IPS-15b (cell line): Measurements from ENCODE around the gene MAPK1.
"Not testable (repeated sequence)": the region's sequence is repeated elsewhere in the genome, so short reads cannot be mapped to it uniquely, and the experiment has no call there.

ENCODE experiments used
- H3K27me3 ChIP-seq: one replicate; pipeline ENCODE4 v1.6.1; 2013; ENCODE audit warnings: low read length; ENCODE audit not compliant: control insufficient read depth, insufficient read depth
- H3K36me3 ChIP-seq: one replicate; pipeline ENCODE4 v1.6.1; 2013; ENCODE audit warnings: low read length; ENCODE audit not compliant: control insufficient read depth, insufficient read depth
- H3K4me1 ChIP-seq: one replicate; pipeline ENCODE4 v1.6.1; 2013; ENCODE audit warnings: mild to moderate bottlenecking, low read length; ENCODE audit not compliant: control insufficient read depth, insufficient read depth
- H3K4me3 ChIP-seq: one replicate; pipeline ENCODE4 v1.5.1; 2013; ENCODE audit warnings: low read depth, low read length
- H3K9ac ChIP-seq: one replicate; pipeline ENCODE4 v1.6.1; 2013; ENCODE audit warnings: low read depth, mild to moderate bottlenecking, low read length
- H3K9me3 ChIP-seq: one replicate; pipeline ENCODE4 v1.6.1; 2013; ENCODE audit warnings: mild to moderate bottlenecking, low read length; ENCODE audit not compliant: control insufficient read depth, insufficient read depth

Gene MAPK1

DNA sequence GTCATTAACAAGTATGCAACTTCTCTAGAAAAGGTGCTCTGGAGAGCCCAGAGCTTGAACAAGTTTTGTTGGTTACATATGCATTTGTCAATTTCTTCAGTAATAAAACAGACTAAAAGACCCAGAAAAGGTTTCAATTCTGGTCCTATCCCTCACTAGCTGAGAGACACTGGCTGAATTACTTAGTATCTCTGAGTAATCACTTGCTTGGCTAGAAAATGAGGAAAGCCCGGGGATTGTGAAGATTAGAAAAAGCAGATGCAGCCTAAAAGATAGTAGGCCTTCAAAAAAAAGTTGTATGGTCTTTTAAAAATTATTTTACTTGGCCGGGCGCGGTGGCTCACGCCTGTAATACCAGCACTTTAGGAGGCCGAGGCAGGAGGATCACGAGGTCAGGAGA, 41.2 kb downstream of the MAPK1 start:
- H3K36me3 ChIP-seq: no peaks in the 10 kb centered on the region

DNA sequence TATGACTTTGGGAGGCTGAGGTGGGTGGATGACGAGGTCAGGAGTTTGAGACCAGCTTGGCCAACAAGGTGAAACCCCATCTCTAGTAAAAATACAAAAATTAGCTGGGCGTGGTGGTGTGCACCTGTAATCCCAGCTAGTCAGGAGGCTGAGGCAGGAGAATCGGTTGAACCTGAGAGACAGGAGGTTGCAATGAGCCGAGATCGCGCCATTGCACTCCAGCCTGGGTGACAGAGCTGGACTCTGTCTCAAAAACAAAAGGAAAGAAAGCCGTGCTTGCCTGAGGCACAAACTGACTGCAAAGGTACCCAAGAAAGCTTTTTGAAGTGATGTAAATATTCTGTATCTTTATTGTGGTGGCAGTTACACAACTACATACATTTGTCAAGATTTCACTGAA, 42.5 kb downstream of the MAPK1 start:
- H3K9me3 ChIP-seq, H3K36me3 ChIP-seq, H3K9ac ChIP-seq, H3K27me3 ChIP-seq, H3K4me1 ChIP-seq, H3K4me3 ChIP-seq: not testable (repeated sequence)

More for the DNA sequence above, 41.2 kb downstream of the MAPK1 start:
- Histone ChIP-seq H3K4me1 (peaks cover 3% of the 10 kb centered on the region), H3K27me3 (no peaks in the 10 kb centered on the region), H3K4me3 (no peak overlapping the region), H3K9me3 (no peaks in the 10 kb centered on the region), H3K9ac (no peak overlapping the region)

DNA sequence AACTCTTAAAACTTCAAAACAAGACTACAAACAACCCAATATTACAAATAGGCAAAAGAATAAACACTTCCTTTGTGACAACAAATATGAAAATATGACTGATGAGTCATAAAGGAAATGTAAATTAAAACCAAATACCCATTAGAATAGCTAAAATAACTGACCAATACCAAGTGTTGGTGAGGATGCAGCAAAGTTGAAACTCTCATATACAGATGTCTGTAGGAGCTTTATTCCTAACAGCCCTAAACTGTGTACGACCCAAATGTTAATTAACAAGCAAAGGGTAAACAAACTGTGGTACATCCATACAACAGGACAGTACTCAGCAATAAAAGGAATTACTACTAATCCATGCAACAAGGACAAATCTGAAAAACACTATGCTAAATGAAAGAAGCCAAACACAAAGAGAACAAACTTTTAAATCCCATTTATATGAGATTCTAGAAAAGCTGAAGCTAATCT, 43.0 kb downstream of the MAPK1 start:
- H3K36me3 ChIP-seq: no peaks in the 10 kb centered on the region
- H3K4me1 ChIP-seq: peaks cover 3% of the 10 kb centered on the region
- no peak overlapping the region for H3K4me3 ChIP-seq
- H3K9ac ChIP-seq: no peak overlapping the region
- H3K9me3 ChIP-seq: no peaks in the 10 kb centered on the region
- no peaks in the 10 kb centered on the region for H3K27me3 ChIP-seq

DNA sequence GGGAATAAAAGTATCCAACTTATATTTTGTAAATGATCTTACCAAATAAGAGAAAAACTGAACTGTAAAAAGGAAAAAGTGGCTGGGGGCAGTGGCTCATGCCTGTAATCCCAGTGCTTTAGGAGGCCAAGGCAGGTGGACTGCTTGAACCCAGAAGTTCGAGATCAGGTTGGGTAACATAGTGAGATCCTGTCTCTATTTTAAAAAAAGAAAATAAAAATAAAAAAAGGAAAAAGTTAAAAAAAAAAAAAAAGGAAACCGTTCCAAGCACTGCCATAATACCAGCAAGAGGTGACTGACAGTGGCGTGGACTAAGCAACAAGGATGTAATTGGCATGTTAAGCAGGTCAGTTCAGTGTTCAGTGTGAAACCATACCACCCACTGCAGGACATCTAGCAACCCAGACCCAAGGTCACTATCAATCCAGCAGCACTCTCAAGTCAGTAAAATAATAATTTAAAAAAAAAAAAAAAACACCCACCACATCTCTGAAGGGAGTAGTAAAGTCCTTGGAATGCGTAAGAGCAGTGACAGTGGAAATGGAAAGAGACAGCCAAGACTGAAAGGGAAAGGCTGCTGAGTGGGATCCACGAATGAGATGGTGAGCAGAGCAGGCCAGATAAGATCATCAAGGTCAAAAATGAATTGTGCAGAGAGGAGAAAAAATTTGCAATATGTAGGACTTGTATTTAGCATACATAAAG, 43.6 kb downstream of the MAPK1 start:
- no peaks in the 10 kb centered on the region for H3K36me3 ChIP-seq
- no peak overlapping the region for H3K4me3 ChIP-seq
- H3K9me3 ChIP-seq: no peaks in the 10 kb centered on the region
- peaks cover 8% of the 10 kb centered on the region for H3K4me1 ChIP-seq
- no peaks in the 10 kb centered on the region for H3K27me3 ChIP-seq
- no peak overlapping the region for H3K9ac ChIP-seq

DNA sequence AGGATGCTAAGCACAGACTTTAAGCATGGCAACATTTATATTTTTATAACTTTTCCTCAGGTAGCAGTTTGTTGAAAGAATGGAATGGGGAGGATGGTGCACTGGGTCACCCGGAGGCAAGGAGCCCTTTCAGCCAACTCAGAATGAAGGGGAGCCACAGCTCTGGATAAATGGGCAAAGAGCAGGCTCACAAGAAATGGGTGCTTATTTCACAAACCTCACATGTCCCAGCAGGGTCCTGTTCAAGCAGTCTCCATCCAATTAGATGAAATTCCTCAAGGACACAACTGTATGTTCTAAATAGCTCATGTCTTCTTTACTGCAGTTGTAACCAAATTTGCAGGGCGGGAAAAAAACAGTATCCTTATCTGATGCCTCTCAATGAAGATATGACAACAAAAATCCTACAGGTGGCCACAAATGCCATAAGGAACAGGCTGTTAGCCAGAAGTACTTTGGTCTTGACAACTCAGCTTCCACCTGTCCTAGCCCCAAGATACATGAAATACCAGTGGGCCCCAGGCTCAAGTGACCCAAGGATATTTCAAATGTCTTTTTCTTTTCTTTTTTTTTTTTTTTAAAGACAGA, 48.2 kb downstream of the MAPK1 start:
- H3K4me3 ChIP-seq: no peak overlapping the region
- H3K4me1 ChIP-seq: peaks cover 8% of the 10 kb centered on the region
- no peaks in the 10 kb centered on the region for H3K36me3 ChIP-seq
- no peaks in the 10 kb centered on the region for H3K27me3 ChIP-seq
- H3K9me3 ChIP-seq: no peaks in the 10 kb centered on the region
- no peak overlapping the region for H3K9ac ChIP-seq

DNA sequence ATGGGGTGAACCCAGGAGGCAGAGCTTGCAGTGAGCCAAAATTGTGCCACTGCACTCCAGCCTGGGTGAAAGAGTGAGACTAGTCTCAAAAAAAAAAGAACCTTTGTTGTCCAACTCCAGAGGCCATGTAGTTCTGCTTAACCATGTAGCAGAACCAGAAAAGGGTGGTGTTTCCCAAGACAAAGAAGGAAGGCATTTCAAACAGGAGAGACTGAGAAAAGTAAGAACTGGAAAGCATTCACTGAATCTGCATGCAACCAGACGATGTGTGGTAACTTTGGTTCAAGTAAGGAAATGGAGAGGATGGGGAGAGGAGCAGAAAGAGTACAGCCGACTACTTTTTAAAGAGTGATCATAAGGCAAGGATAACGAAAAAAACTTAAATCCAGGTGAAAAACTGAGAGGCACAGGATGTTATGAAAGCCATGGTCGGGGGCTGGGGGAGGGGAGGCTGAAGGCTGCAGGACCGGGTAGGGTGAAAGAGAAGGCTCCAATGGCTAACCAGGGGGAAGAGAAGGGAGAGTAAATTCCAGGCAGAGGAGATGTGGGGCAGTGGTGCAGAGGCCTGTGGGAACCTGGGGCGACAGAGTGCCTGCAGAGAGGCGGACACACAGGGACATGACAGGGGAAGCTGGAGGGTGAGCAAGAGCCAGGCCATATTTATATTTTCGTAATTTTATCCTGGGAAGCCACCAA, 48.8 kb downstream of the MAPK1 start:
- Histone ChIP-seq H3K9ac (no peak overlapping the region), H3K36me3 (no peaks in the 10 kb centered on the region), H3K4me3 (no peak overlapping the region), H3K9me3 (no peaks in the 10 kb centered on the region), H3K27me3 (no peaks in the 10 kb centered on the region), H3K4me1 (peaks cover 8% of the 10 kb centered on the region)

DNA sequence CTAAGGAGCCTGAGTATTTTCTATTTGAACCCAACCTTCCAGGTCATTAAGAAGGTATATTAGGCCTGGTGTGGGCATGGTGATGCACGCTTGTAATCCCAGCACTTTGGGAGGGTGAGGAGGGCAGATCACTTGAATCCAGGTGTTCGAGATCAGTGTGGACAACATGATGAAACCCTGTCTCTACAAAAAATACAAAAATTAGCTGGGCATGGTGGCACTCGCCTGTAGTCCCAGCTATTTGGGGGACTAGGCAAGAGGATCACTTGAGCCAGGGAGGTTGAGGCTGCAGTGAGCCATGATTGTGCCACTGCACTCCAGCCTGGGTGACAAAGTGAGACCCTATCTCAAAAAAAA, 50.0 kb downstream of the MAPK1 start:
- H3K36me3 ChIP-seq, H3K4me3 ChIP-seq, H3K4me1 ChIP-seq, H3K9ac ChIP-seq, H3K27me3 ChIP-seq, H3K9me3 ChIP-seq: not testable (repeated sequence)

DNA sequence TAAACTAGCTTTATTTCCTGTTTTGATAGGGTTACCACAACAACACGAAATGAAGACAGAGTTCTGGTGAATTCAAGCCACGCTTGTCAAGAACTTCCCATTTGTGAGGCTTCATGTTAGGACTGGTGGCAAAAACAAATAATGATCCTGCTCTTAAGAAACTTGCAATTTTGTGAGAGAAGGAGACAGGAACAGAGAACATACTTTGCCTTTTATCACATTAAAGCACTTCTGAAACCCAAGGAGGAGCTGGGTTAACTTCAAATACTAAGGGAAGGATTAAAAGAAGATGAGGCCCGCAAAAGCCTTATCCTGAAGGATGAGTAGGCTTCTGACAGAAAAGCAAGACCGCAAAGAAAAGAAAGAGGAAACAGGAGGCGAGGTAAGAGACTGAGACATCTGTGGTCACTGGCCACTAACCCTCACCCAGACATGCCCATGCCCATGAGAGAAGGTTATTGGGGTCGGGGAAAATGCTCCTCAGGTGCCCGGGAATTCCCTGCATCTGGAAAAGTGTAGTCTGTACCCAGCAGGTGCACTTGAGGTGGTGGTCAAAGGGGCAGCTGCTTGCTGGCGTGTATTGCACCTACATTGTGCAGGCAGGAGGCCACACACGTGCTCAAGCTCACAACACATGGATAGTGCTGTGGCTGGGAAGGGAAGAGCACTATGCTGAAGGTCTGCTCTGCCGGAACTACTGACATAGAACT, 50.5 kb downstream of the MAPK1 start:
- Histone ChIP-seq H3K9me3 (no peaks in the 10 kb centered on the region), H3K36me3 (no peaks in the 10 kb centered on the region), H3K9ac (no peak overlapping the region), H3K27me3 (no peaks in the 10 kb centered on the region), H3K4me3 (no peak overlapping the region), H3K4me1 (peaks cover 8% of the 10 kb centered on the region)

DNA sequence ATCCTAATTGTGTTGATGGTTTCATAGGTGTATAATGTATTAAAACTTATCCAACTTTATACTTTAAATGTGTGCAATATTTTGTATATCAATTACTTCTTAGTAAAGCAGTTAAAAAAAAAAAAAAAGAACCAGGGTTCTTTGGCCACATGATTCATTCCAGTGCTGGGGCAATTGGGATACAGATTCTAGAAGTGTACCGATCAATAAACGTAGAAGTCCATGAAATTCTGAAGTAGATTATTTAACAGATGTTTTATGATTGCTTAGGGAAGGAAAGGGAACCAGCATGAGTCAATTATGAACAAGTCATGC, 51.0 kb downstream of the MAPK1 start:
- Histone ChIP-seq H3K9ac (no peak overlapping the region), H3K27me3 (no peaks in the 10 kb centered on the region), H3K4me1 (peaks cover 8% of the 10 kb centered on the region), H3K9me3 (no peaks in the 10 kb centered on the region), H3K36me3 (no peaks in the 10 kb centered on the region), H3K4me3 (no peak overlapping the region)

DNA sequence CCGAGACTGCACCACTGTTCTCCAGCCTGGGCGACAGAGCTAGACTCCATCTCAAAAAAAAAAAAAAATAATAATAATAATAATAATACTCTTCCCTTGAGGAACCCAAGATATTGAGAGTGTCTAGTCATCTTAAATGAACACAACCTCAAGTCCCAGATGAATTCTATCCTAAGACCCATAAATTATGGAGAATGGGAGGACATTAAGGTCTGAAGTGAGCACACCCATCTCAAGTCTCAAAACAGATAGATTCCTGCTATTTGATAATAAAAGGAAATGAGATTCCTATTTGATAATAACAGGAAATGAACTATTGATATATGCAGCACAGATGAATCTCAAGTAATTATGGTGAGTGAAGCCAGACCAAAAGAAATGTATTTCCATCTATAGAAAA, 51.5 kb downstream of the MAPK1 start:
- Histone ChIP-seq H3K9ac (no peak overlapping the region), H3K4me3 (no peak overlapping the region), H3K27me3 (no peaks in the 10 kb centered on the region), H3K9me3 (no peaks in the 10 kb centered on the region), H3K4me1 (peaks cover 8% of the 10 kb centered on the region), H3K36me3 (no peaks in the 10 kb centered on the region)

DNA sequence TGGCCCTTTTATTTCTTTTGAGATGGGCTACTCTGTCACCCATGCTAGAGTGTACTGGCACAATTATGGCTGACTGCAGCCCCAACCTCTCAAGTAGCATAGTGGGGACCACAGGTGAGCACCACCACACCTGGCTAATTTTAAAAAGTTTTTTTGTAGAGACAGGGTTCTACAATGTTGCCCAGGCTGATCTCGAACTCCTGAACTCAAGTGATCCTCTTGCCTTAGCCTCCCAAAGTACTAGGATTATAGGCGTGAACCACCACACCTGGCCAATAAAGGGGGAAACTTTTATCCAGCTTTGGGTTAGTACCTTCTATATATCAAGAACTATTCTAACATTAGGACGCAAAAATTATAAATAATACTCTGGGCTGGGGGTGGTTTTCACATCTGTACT, 52.1 kb downstream of the MAPK1 start:
- Histone ChIP-seq H3K4me1 (peaks cover 8% of the 10 kb centered on the region), H3K4me3 (no peak overlapping the region), H3K9ac (no peak overlapping the region), H3K36me3 (no peaks in the 10 kb centered on the region), H3K27me3 (no peaks in the 10 kb centered on the region), H3K9me3 (no peaks in the 10 kb centered on the region)

DNA sequence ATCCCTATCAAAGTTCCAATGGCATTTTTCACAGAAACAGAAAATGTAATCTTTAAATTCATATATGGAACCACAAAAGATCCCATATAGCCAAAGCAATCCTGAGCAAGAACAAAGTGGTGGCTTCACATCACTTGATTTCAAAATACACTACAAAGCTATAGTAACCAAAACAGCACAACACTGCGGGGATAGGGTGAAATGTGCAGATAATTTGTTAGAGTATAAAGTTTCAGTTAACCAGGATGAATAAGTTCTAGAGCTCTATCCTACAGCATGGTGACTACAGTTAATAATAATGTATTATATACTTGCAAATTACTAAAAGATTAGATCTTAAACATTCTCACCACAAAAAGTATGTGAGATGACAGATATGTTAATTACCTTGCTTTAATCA, 55.5 kb downstream of the MAPK1 start:
- Histone ChIP-seq H3K4me1 (no peaks in the 10 kb centered on the region), H3K36me3 (no peaks in the 10 kb centered on the region), H3K4me3 (no peak overlapping the region), H3K27me3 (no peaks in the 10 kb centered on the region), H3K9me3 (no peaks in the 10 kb centered on the region), H3K9ac (no peak overlapping the region)
